Measurements from ENCODE around the gene UFC1. TPM values are rescaled to one million over a fixed set of nuclear protein-coding genes. Genes with fewer than 3 reads are reported as not detected.

The UFC1 gene
- total RNA-seq, 1 experiment from 2014 or later, result 127 TPM

DNA sequence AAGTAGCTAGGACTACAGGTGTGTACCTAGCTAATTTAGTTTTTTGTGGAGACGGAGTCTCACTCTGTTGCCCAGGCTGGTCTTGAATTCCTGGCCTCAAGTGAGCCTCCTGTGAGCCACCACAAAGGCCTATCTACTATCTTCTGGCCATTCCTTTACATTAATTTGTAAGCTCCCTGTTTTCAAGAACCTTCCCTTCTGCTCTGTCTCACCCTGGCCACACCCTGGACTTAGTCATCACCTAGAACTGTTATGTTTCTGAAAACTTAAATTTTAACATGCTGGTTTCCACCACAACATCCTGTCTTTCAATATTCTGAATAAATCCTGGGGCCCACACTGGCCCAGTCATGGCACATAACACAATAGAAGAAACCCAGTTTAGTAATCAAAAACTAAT, 28.4 kb downstream of the UFC1 start:
- ChIA-PET POLR2A (no interaction called here), CTCF (interaction anchor here (0.7 kb wide), 1 partner anchor 97 kb away, joined by 3 read pairs; no protein-coding TSS in a partner anchor)
- TF ChIP-seq, protein P1, sequence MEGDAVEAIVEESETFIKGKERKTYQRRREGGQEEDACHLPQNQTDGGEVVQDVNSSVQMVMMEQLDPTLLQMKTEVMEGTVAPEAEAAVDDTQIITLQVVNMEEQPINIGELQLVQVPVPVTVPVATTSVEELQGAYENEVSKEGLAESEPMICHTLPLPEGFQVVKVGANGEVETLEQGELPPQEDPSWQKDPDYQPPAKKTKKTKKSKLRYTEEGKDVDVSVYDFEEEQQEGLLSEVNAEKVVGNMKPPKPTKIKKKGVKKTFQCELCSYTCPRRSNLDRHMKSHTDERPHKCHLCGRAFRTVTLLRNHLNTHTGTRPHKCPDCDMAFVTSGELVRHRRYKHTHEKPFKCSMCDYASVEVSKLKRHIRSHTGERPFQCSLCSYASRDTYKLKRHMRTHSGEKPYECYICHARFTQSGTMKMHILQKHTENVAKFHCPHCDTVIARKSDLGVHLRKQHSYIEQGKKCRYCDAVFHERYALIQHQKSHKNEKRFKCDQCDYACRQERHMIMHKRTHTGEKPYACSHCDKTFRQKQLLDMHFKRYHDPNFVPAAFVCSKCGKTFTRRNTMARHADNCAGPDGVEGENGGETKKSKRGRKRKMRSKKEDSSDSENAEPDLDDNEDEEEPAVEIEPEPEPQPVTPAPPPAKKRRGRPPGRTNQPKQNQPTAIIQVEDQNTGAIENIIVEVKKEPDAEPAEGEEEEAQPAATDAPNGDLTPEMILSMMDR (IDR thresholded peaks at IDR 0.05), result no peak
- TF ChIP-seq TCF7L2 (IDR thresholded peaks at IDR 0.05; ENCODE audit: low read depth, low read length), result no peak
- Histone ChIP-seq H3K4me3 (ENCODE audit: low read depth in 2 of 2, low read length in 2 of 2) (no peak overlapping the region), H3K9me3 (ENCODE audit: control insufficient read depth, insufficient read depth, low read depth, low read length) (no peaks in the 10 kb centered on the region), H3K27me3 (ENCODE audit: control insufficient read depth, insufficient read depth, low read length) (no peaks in the 10 kb centered on the region), H3K27ac (ENCODE audit: low read length) (no peak overlapping the region), H3K4me1 (ENCODE audit: control insufficient read depth, insufficient read depth, low read length) (peaks cover 6% of the 10 kb centered on the region), H3K36me3 (ENCODE audit: control insufficient read depth, insufficient read depth, low read length) (no peaks in the 10 kb centered on the region)
- in situ Hi-C loops (cut with HindIII; ENCODE audit: low pct_unique_long_range_greater_than_20kb, low sequenced_read_pairs), result no loop called here
- intact Hi-C loops (cut with micrococcal nuclease; ENCODE audit: unreplicated experiment), result no loop called here
- DNase-seq (ENCODE audit: low read depth, low spot score), result no peak
- no TSS peak for BruUV-seq (replicated peaks)
- ATAC-seq, result no peak

GRCh38 chr1:161185282-161185682, 31.5 kb downstream of the UFC1 start:
- Histone ChIP-seq H3K27ac (ENCODE audit: low read length) (no peak overlapping the region), H3K4me1 (ENCODE audit: control insufficient read depth, insufficient read depth, low read length) (no peaks in the 10 kb centered on the region), H3K4me3 (ENCODE audit: low read depth in 2 of 2, low read length in 2 of 2) (no peak overlapping the region), H3K27me3 (ENCODE audit: control insufficient read depth, insufficient read depth, low read length) (no peaks in the 10 kb centered on the region), H3K9me3 (ENCODE audit: control insufficient read depth, insufficient read depth, low read depth, low read length) (no peaks in the 10 kb centered on the region), H3K36me3 (ENCODE audit: control insufficient read depth, insufficient read depth, low read length) (no peaks in the 10 kb centered on the region)
- ChIA-PET CTCF (no interaction called here), POLR2A (no interaction called here)
- BruUV-seq (replicated peaks), result no TSS peak
- ATAC-seq, result no peak
- no peak for TF ChIP-seq SIN3A (IDR thresholded peaks at IDR 0.05; ENCODE audit: borderline replicate concordance, insufficient read depth, low read depth, low read length)
- TF ChIP-seq TCF7L2 (IDR thresholded peaks at IDR 0.05; ENCODE audit: low read depth, low read length), result no peak
- TF ChIP-seq REST (IDR thresholded peaks at IDR 0.05; ENCODE audit: insufficient read depth in 1 of 2, low read depth in 2 of 2, low read length in 1 of 2), result no peak
- TF ChIP-seq POLR2AphosphoS5 (IDR thresholded peaks at IDR 0.05; ENCODE audit: low read depth, low read length), result no peak
- TF ChIP-seq, protein P1 (IDR thresholded peaks at IDR 0.05), result no peak
- intact Hi-C loops (cut with micrococcal nuclease; ENCODE audit: unreplicated experiment), result no loop called here
- DNase-seq (ENCODE audit: low read depth, low spot score), result no peak
- in situ Hi-C loops (cut with HindIII; ENCODE audit: low pct_unique_long_range_greater_than_20kb, low sequenced_read_pairs), result no loop called here
